GM10266 (cell line): ENCODE results near the gene ZEB1.

Source experiments
- DNase-seq: peaks from one replicate; pipeline ENCODE4 v3.0.0; 2012; ENCODE audit errors: extremely low spot score
- CTCF ChIP-seq: IDR thresholded peaks from 2 replicates; pipeline ENCODE4 v1.5.1; 2012; ENCODE audit warnings: mild to moderate bottlenecking, low read depth; ENCODE audit not compliant: control insufficient read depth, insufficient read depth; ENCODE audit errors: missing control alignments

The ZEB1 gene

GRCh38 chr10:31431021-31431420, 112.0 kb downstream of the ZEB1 start:
- no peak for TF ChIP-seq CTCF
- no peak for DNase-seq

GRCh38 chr10:31437959-31438358, 118.9 kb downstream of the ZEB1 start:
- DNase-seq, result no peak
- no peak for TF ChIP-seq CTCF

- no peak for DNase-seq
- TF ChIP-seq CTCF, result no peak
Observed at GRCh38 chr10:31451766-31452165, 132.8 kb downstream of the ZEB1 start.

GRCh38 chr10:31456468-31456867, 137.5 kb downstream of the ZEB1 start:
- no peak for TF ChIP-seq CTCF
- no peak for DNase-seq

GRCh38 chr10:31457858-31458257, 138.8 kb downstream of the ZEB1 start:
- DNase-seq, result no peak
- TF ChIP-seq CTCF, result no peak

- no peak for TF ChIP-seq CTCF
- no peak for DNase-seq
Observed at GRCh38 chr10:31458974-31459373, 140.0 kb downstream of the ZEB1 start.

GRCh38 chr10:31460242-31460641, 141.2 kb downstream of the ZEB1 start:
- DNase-seq, result no peak
- TF ChIP-seq CTCF, result no peak
